SK-N-SH (cell line): ENCODE measurements around the gene WDR35. TPM values are rescaled to one million over a fixed set of nuclear protein-coding genes. Genes with fewer than 3 reads are reported as not detected.

ENCODE experiments used
- CTCF ChIA-PET: fragments of 300-600, 350-600 bp; formaldehyde crosslinking; extraction: SDS; loops from one replicate; lab custom pipeline; 2021; lab: Yijun Ruan, JAX
- POLR2A ChIA-PET: fragments of 350-600 bp; sonication (Branson Sonifier 250); formaldehyde crosslinking; extraction: SDS; loops from one replicate; lab custom pipeline; 2020; ENCODE audit warnings: antibody characterized with exemption, inconsistent platforms; lab: Yijun Ruan, JAX
- DNase-seq: peaks from one replicate; pipeline ENCODE4 v3.0.0; 2012
- H2AFZ ChIP-seq: fragments of 200-600 bp; sonication (generic); 2 replicates; pipeline ENCODE4 v1.8.1; 2016; ENCODE audit warnings: antibody characterized with exemption, mild to moderate bottlenecking, low read depth
- H3F3A ChIP-seq: fragments of 200-600 bp; sonication (generic); replicated peaks from 2 replicates; pipeline ENCODE3; 2016; ENCODE audit warnings: antibody characterized with exemption, mild to moderate bottlenecking; ENCODE audit not compliant: insufficient read depth
- H3K27ac ChIP-seq, 2 experiments: fragments of 200-500 bp in 1 of 2; fragments of 200-600 bp in 1 of 2; sonication (Bioruptor generic) in 1 of 2; sonication (generic), shearing (Covaris generic) in 1 of 2; 2 replicates each; pipeline versions ENCODE4 v1.5.1 to v1.6.1; 2014 to 2016; ENCODE audit warnings: low read depth in 2 of 2, inconsistent platforms in 1 of 2, low read length in 1 of 2, mild to moderate bottlenecking in 1 of 2, mixed read lengths in 1 of 2
- H3K27me3 ChIP-seq: fragments of 200-600 bp; sonication (generic), shearing (Covaris generic); 2 replicates; pipeline ENCODE4 v1.6.1; 2016; ENCODE audit warnings: mixed run types; ENCODE audit not compliant: insufficient read depth
- H3K36me3 ChIP-seq, 2 experiments: fragments of 200-500 bp in 1 of 2; fragments of 200-600 bp in 1 of 2; sonication (Bioruptor generic) in 1 of 2; sonication (generic) in 1 of 2; replicated peaks in 1 of 2; 2 replicates each; pipeline versions ENCODE3 to v1.5.1; 2014 to 2016; ENCODE audit warnings: low read length in 1 of 2, mild to moderate bottlenecking in 1 of 2; ENCODE audit not compliant: insufficient read depth in 2 of 2, control insufficient read depth in 1 of 2
- H3K4me1 ChIP-seq, 2 experiments: fragments of 200-500 bp in 1 of 2; fragments of 200-600 bp in 1 of 2; sonication (Bioruptor generic) in 1 of 2; sonication (generic), shearing (Covaris generic) in 1 of 2; 2 replicates each; pipeline versions ENCODE4 v1.5.1 to v1.6.1; 2014 to 2016; ENCODE audit warnings: low read depth in 1 of 2, low read length in 1 of 2, mixed run types in 1 of 2; ENCODE audit not compliant: insufficient read depth in 2 of 2, control insufficient read depth in 1 of 2
- H3K4me2 ChIP-seq: fragments of 200-600 bp; sonication (generic), shearing (Covaris generic); 2 replicates; pipeline ENCODE4 v1.6.1; 2017; ENCODE audit warnings: mixed run types
- H3K4me3 ChIP-seq, 2 experiments: fragments of 200-500 bp in 1 of 2; fragments of 200-600 bp in 1 of 2; sonication (Bioruptor generic) in 1 of 2; sonication (generic), shearing (Covaris generic) in 1 of 2; 2 replicates each; pipeline versions ENCODE4 v1.5.1 to v1.8.1; 2014 to 2016; ENCODE audit warnings: low read depth in 2 of 2, inconsistent platforms in 1 of 2, low read length in 1 of 2, mild to moderate bottlenecking in 1 of 2, mixed read lengths in 1 of 2, moderate library complexity in 1 of 2
- H3K79me2 ChIP-seq: fragments of 200-600 bp; sonication (generic); 2 replicates; pipeline ENCODE4 v1.8.1; 2017; ENCODE audit warnings: mild to moderate bottlenecking; ENCODE audit not compliant: insufficient read depth
- H3K9ac ChIP-seq: fragments of 200-600 bp; sonication (generic); 2 replicates; pipeline ENCODE4 v1.6.1; 2017; ENCODE audit warnings: mixed run types
- H3K9me2 ChIP-seq: fragments of 200-600 bp; sonication (generic); 2 replicates; pipeline ENCODE4 v1.6.1; 2017; ENCODE audit warnings: mixed run types
- H3K9me3 ChIP-seq: fragments of 200-600 bp; sonication (generic); 2 replicates; pipeline ENCODE4 v1.6.1; 2017; ENCODE audit warnings: mixed run types, mild to moderate bottlenecking, moderate library complexity
- H4K20me1 ChIP-seq: fragments of 200-600 bp; sonication (generic); 2 replicates; pipeline ENCODE4 v1.6.1; 2017; ENCODE audit warnings: mild to moderate bottlenecking, mixed run types; ENCODE audit not compliant: insufficient read depth
- CHD2 ChIP-seq: fragments of 150-350 bp; IDR thresholded peaks from 2 replicates; pipeline ENCODE4 v1.6.1; 2018; ENCODE audit warnings: low read length; ENCODE audit not compliant: partially characterized antibody
- CTCF ChIP-seq: fragments of 200-600 bp; sonication (generic); IDR thresholded peaks from 2 replicates; pipeline ENCODE4 v1.6.1; 2017; ENCODE audit warnings: antibody characterized with exemption, mild to moderate bottlenecking, moderate library complexity
- ELF1 ChIP-seq: IDR thresholded peaks from 2 replicates; pipeline ENCODE4 v1.4.0; 2012
- FOSL2 ChIP-seq: IDR thresholded peaks from 2 replicates; pipeline ENCODE4 v1.4.0; 2012; ENCODE audit warnings: low read depth, mild to moderate bottlenecking, moderate library complexity, borderline replicate concordance
- FOXJ3 ChIP-seq: sonication (generic); formaldehyde crosslinking; IDR thresholded peaks from 2 replicates; pipeline ENCODE4 v1.5.1; 2020; ENCODE audit warnings: mild to moderate bottlenecking, missing genetic modification reagents
- FOXM1 ChIP-seq: IDR thresholded peaks from 2 replicates; pipeline ENCODE4 v1.4.0; 2012; ENCODE audit warnings: low read depth, mild to moderate bottlenecking
- GABPA ChIP-seq: IDR thresholded peaks from 2 replicates; pipeline ENCODE4 v1.4.0; 2012; ENCODE audit warnings: low read depth, mild to moderate bottlenecking
- GATA2 ChIP-seq: sonication (generic); formaldehyde crosslinking; IDR thresholded peaks from 2 replicates; pipeline ENCODE4 v1.5.0; 2020; ENCODE audit warnings: mild to moderate bottlenecking, missing genetic modification reagents
- JUND ChIP-seq: IDR thresholded peaks from 2 replicates; pipeline ENCODE4 v1.4.0; 2012
- MEF2A ChIP-seq: IDR thresholded peaks from 2 replicates; pipeline ENCODE4 v1.4.0; 2012; ENCODE audit warnings: low read depth, borderline replicate concordance
- MXI1 ChIP-seq: IDR thresholded peaks from 2 replicates; pipeline ENCODE4 v1.6.1; 2012; ENCODE audit warnings: mild to moderate bottlenecking, low read depth, low read length, improper control_type of control experiment
- NRF1 ChIP-seq: IDR thresholded peaks from 2 replicates; pipeline ENCODE4 v1.6.1; 2012; ENCODE audit warnings: low read depth, mild to moderate bottlenecking, low read length
- RAD21 ChIP-seq: IDR thresholded peaks from 2 replicates; pipeline ENCODE4 v1.6.1; 2012; ENCODE audit warnings: mild to moderate bottlenecking, low read length
- RCOR1 ChIP-seq: fragments of 150-350 bp; IDR thresholded peaks from 2 replicates; pipeline ENCODE4 v1.6.1; 2017; ENCODE audit warnings: antibody characterized with exemption, low read length
- RFX5 ChIP-seq: IDR thresholded peaks from 2 replicates; pipeline ENCODE4 v1.6.1; 2012; ENCODE audit warnings: mild to moderate bottlenecking, improper control_type of control experiment, low read length
- SIN3A ChIP-seq: IDR thresholded peaks from 2 replicates; pipeline ENCODE4 v1.6.1; 2012; ENCODE audit warnings: low read depth, mild to moderate bottlenecking, low read length, moderate library complexity, borderline replicate concordance
- SMC3 ChIP-seq: IDR thresholded peaks from 2 replicates; pipeline ENCODE4 v1.6.1; 2012; ENCODE audit warnings: low read depth, low read length, improper control_type of control experiment
- TCF12 ChIP-seq: IDR thresholded peaks from 2 replicates; pipeline ENCODE4 v1.4.0; 2012
- USF2 ChIP-seq: fragments of 150-350 bp; IDR thresholded peaks from 2 replicates; pipeline ENCODE4 v1.6.1; 2017; ENCODE audit warnings: antibody characterized with exemption, low read length, low read depth, borderline replicate concordance
- WGBS: methylation state at CpG from one replicate; pipeline ENCODE4 v1.1.6; 2017; ENCODE audit warnings: low lambda C conversion rate; 5-methylcytosine and 5-hydroxymethylcytosine counted together
- polyA plus RNA-seq, 3 experiments: library from polyadenylated mRNA; depleted of rRNA; stranded (reverse); fragments of >200 nt; gene quantifications; 2 replicates each; pipeline ENCODE4 v1.2.3, GENCODE V29; 2012
- TF ChIP-seq, protein P1 (sequence below): IDR thresholded peaks from 2 replicates; pipeline ENCODE4 v1.4.0; 2012; ENCODE audit warnings: low read depth, borderline replicate concordance
- TF ChIP-seq, protein P2 (sequence below): IDR thresholded peaks from 2 replicates; pipeline ENCODE4 v1.4.0; 2012; ENCODE audit warnings: low read depth

Gene WDR35
- polyA plus RNA-seq, 1 of the 3 experiments (the other 2 are of a cell fraction): 8.6 TPM

- H3K36me3 ChIP-seq: no peaks in the 10 kb centered on the region
- no peaks in the 10 kb centered on the region for H4K20me1 ChIP-seq
- H3K9me3 ChIP-seq: no peaks in the 10 kb centered on the region
- no peak for TF ChIP-seq FOSL2
- no peak for TF ChIP-seq TCF12
- no peak for TF ChIP-seq RFX5
- no peak for TF ChIP-seq FOXM1
- no peak for TF ChIP-seq SMC3
- TF ChIP-seq CTCF: no peak
- DNase-seq: no peak
- H3K4me3 ChIP-seq: no peak overlapping the region
- H3K9ac ChIP-seq: no peak overlapping the region
- no peak overlapping the region for H3K27ac ChIP-seq
- H3K4me1 ChIP-seq: no peaks in the 10 kb centered on the region; a peak in 1 of 4 replicates
- 77% methylated on average over 8 of the region's 8 CpGs for WGBS
- no peaks in the 10 kb centered on the region for H3K9me2 ChIP-seq
- H3K27me3 ChIP-seq: peaks cover 5% of the 10 kb centered on the region; the same call in 1 of the 2 replicates
- no peak overlapping the region for H2AFZ ChIP-seq
- no peak overlapping the region for H3K4me2 ChIP-seq
- ChIA-PET POLR2A (interaction anchor here (1.1 kb wide), 1 partner anchor 17 kb away, joined by 4 read pairs; no protein-coding TSS in a partner anchor), CTCF (no interaction called here)
- no peaks in the 10 kb centered on the region for H3K79me2 ChIP-seq
- H3F3A ChIP-seq: no peaks in the 10 kb centered on the region
These were observed 105.8 kb downstream of the WDR35 start for GRCh38 chr2:19883971-19884720.

- Histone ChIP-seq H3F3A (no peaks in the 10 kb centered on the region), H3K4me2 (no peak overlapping the region), H2AFZ (no peak overlapping the region), H3K4me3 (no peak overlapping the region), H3K9me2 (no peaks in the 10 kb centered on the region), H4K20me1 (no peaks in the 10 kb centered on the region), H3K27ac (no peak overlapping the region), H3K9me3 (no peaks in the 10 kb centered on the region), H3K4me1 (no peaks in the 10 kb centered on the region; a peak in 1 of 4 replicates), H3K79me2 (no peaks in the 10 kb centered on the region), H3K9ac (no peak overlapping the region), H3K27me3 (peaks cover 5% of the 10 kb centered on the region; the same call in 1 of the 2 replicates), H3K36me3 (no peaks in the 10 kb centered on the region)
- ChIA-PET CTCF (no interaction called here), POLR2A (interaction anchor here (1.1 kb wide), 1 partner anchor 18 kb away, joined by 4 read pairs; no protein-coding TSS in a partner anchor)
- DNase-seq: no peak
- 9% methylated on average over 2 of the region's 2 CpGs for WGBS
- TF ChIP-seq CHD2 (no peak), SIN3A (no peak), SMC3 (no peak), GATA2 (CRISPR knock-in tag) (no peak), RAD21 (no peak), ELF1 (no peak), MXI1 (no peak), RCOR1 (no peak), RFX5 (no peak), USF2 (no peak), GABPA (no peak), MEF2A (no peak), JUND (no peak), NRF1 (no peak), FOXJ3 (CRISPR knock-in tag) (no peak)
- TF ChIP-seq, protein P1, sequence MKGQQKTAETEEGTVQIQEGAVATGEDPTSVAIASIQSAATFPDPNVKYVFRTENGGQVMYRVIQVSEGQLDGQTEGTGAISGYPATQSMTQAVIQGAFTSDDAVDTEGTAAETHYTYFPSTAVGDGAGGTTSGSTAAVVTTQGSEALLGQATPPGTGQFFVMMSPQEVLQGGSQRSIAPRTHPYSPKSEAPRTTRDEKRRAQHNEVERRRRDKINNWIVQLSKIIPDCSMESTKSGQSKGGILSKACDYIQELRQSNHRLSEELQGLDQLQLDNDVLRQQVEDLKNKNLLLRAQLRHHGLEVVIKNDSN: no peak
- TF ChIP-seq, protein P2, sequence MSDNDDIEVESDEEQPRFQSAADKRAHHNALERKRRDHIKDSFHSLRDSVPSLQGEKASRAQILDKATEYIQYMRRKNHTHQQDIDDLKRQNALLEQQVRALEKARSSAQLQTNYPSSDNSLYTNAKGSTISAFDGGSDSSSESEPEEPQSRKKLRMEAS: no peak
These were observed 106.4 kb downstream of the WDR35 start for GRCh38 chr2:19883486-19883885.
